Endothelial cell of umbilical vein (primary cell): ENCODE measurements around the gene REEP5. TPM values are rescaled to one million over a fixed set of nuclear protein-coding genes. Genes with fewer than 3 reads are reported as not detected.

Experiments
- BruUV-seq: library from RNA; stranded (reverse); fragments of 400-500 nt; replicated peaks from 2 replicates; lab custom pipeline; 2021; lab: Mats Ljungman, UMichigan
- CTCF ChIA-PET: fragments of 300-600, 350-600 bp; sonication (Branson Sonifier 250); formaldehyde crosslinking; loops from one replicate; lab custom pipeline; 2021; ENCODE audit warnings: antibody characterized with exemption, inconsistent platforms; lab: Charles Lee
- POLR2A ChIA-PET: fragments of 300-600, 350-600 bp; sonication (Branson Sonifier 250); formaldehyde crosslinking; loops from one replicate; lab custom pipeline; 2021; ENCODE audit warnings: antibody characterized with exemption, inconsistent platforms; lab: Charles Lee
- DNase-seq: peaks from one replicate; pipeline ENCODE4 v3.0.0-alpha.2; 2011; ENCODE audit warnings: low read depth, low spot score
- FAIRE-seq: peaks from 2 replicates; lab custom pipeline; 2011; peaks lifted over from hg19 to GRCh38; lab: Jason Lieb, UNC
- H2AFZ ChIP-seq: 2 replicates; pipeline ENCODE4 v1.6.0; 2012; ENCODE audit warnings: low read depth, low read length, control low read depth, inconsistent platforms
- H3K27ac ChIP-seq: 2 replicates; pipeline ENCODE4 v1.5.1; 2011; ENCODE audit warnings: low read depth, mild to moderate bottlenecking, control low read depth, low read length, moderate library complexity; ENCODE audit not compliant: insufficient read depth
- H3K27me3 ChIP-seq, 2 experiments: 2 replicates each; pipeline versions ENCODE4 v1.6.0 to v1.6.1; 2011; ENCODE audit warnings: low read length in 2 of 2, mixed read lengths in 1 of 2; ENCODE audit not compliant: control insufficient read depth in 2 of 2, insufficient read depth in 2 of 2
- H3K36me3 ChIP-seq, 2 experiments: 2 replicates in 1 of 2; 3 replicates in 1 of 2; pipeline ENCODE4 v1.5.1; 2011; ENCODE audit warnings: low read length in 2 of 2, mild to moderate bottlenecking in 1 of 2, moderate library complexity in 1 of 2; ENCODE audit not compliant: control insufficient read depth in 2 of 2, insufficient read depth in 2 of 2; ENCODE audit errors: extremely low read depth in 1 of 2
- H3K4me1 ChIP-seq: 3 replicates; pipeline ENCODE4 v1.5.1; 2011; ENCODE audit warnings: mild to moderate bottlenecking, low read length; ENCODE audit not compliant: control insufficient read depth, insufficient read depth; ENCODE audit errors: extremely low read depth
- H3K4me2 ChIP-seq: 2 replicates; pipeline ENCODE4 v1.6.1; 2011; ENCODE audit warnings: low read length, control low read depth, mixed read lengths; ENCODE audit not compliant: insufficient read depth
- H3K4me3 ChIP-seq, 3 experiments: fragments of 200-600 bp in 1 of 3; sonication (generic), shearing (Covaris generic) in 1 of 3; replicated peaks in 1 of 3; 2 replicates each; pipeline ENCODE4 v1.5.1; 2011 to 2016; ENCODE audit warnings: control low read depth in 3 of 3, low read length in 3 of 3, mild to moderate bottlenecking in 2 of 3, inconsistent platforms in 1 of 3, low read depth in 1 of 3, moderate library complexity in 1 of 3; ENCODE audit not compliant: insufficient read depth in 1 of 3
- H3K79me2 ChIP-seq: 2 replicates; pipeline ENCODE4 v1.6.0; 2012; ENCODE audit warnings: low read length, inconsistent platforms; ENCODE audit not compliant: control insufficient read depth, insufficient read depth
- H3K9ac ChIP-seq: replicated peaks from 2 replicates; pipeline ENCODE3; 2011; ENCODE audit warnings: low read length, control low read depth; ENCODE audit not compliant: insufficient read depth; ENCODE audit errors: extremely low read depth
- H3K9me1 ChIP-seq: replicated peaks from 3 replicates; pipeline ENCODE4 v1.6.0; 2011; ENCODE audit warnings: mild to moderate bottlenecking, low read length; ENCODE audit not compliant: control insufficient read depth, insufficient read depth; ENCODE audit errors: extremely low read depth
- H3K9me3 ChIP-seq: replicated peaks from 2 replicates; pipeline ENCODE4 v1.5.1; 2012; ENCODE audit warnings: low read length, inconsistent platforms; ENCODE audit not compliant: control insufficient read depth, insufficient read depth
- H4K20me1 ChIP-seq: replicated peaks from 2 replicates; pipeline ENCODE3; 2011; ENCODE audit warnings: mild to moderate bottlenecking, low read length; ENCODE audit not compliant: control insufficient read depth, insufficient read depth; ENCODE audit errors: extremely low read depth
- EZH2 ChIP-seq: IDR thresholded peaks from 2 replicates; pipeline ENCODE4 v1.6.1; 2012; ENCODE audit warnings: borderline replicate concordance, low read depth, mild to moderate bottlenecking, moderate library complexity, low read length, inconsistent platforms; ENCODE audit not compliant: severe bottlenecking
- FOS ChIP-seq: IDR thresholded peaks from 2 replicates; pipeline ENCODE4 v1.6.1; 2011; ENCODE audit warnings: mild to moderate bottlenecking, low read length, moderate library complexity, borderline replicate concordance; ENCODE audit not compliant: insufficient read depth
- GATA2 ChIP-seq: IDR thresholded peaks from 2 replicates; pipeline ENCODE4 v1.7.0; 2011; ENCODE audit warnings: low read depth, mild to moderate bottlenecking, moderate library complexity, mixed read lengths, low read length; ENCODE audit not compliant: insufficient read length, insufficient read depth
- JUN ChIP-seq: IDR thresholded peaks from 2 replicates; pipeline ENCODE4 v1.6.1; 2011; ENCODE audit warnings: borderline replicate concordance, low read depth; ENCODE audit not compliant: insufficient read length, insufficient read depth
- MAX ChIP-seq: IDR thresholded peaks from 2 replicates; pipeline ENCODE4 v1.6.1; 2011; ENCODE audit not compliant: insufficient read depth, insufficient read length
- MYC ChIP-seq: IDR thresholded peaks from one replicate; pipeline ENCODE4 v1.6.1; 2011; ENCODE audit warnings: mild to moderate bottlenecking, low read depth, low read length
- POLR2A ChIP-seq: IDR thresholded peaks from 2 replicates; pipeline ENCODE4 v1.6.1; 2012; ENCODE audit warnings: low read depth, mild to moderate bottlenecking, control low read depth, low read length
- POLR2AphosphoS5 ChIP-seq: IDR thresholded peaks from 2 replicates; pipeline ENCODE4 v1.6.1; 2012; ENCODE audit warnings: low read depth, mild to moderate bottlenecking, control low read depth, low read length, moderate library complexity; ENCODE audit not compliant: insufficient read depth
- dilution Hi-C: fragments of 300-500 bp; cut with MboI; formaldehyde crosslinking; loops from one replicate; pipeline ENCODE4 v1.15.0; 2019; ENCODE audit warnings: low sequenced_read_pairs; ENCODE audit not compliant: extremely low pct_ligation_motif_present
- intact Hi-C: fragments of 100-400 bp; cut with micrococcal nuclease; formaldehyde crosslinking; loops from one replicate; pipeline ENCODE4 v1.10.0; 2022
- polyA plus RNA-seq, 4 experiments: library from polyadenylated mRNA; depleted of rRNA in 3 of 4; stranded (reverse) in 3 of 4; unstranded in 1 of 4; fragments of >200 nt; gene quantifications; 2 replicates each; pipeline versions ENCODE4 v1.2.1 to v1.2.3, GENCODE V29; 2011 to 2012; ENCODE audit warnings: missing spikeins in 1 of 4
- total RNA-seq: library from RNA; stranded (reverse); gene quantifications from 2 replicates; pipeline ENCODE4 v1.2.3, GENCODE V29; 2021
- TF ChIP-seq, protein P1 (sequence below), 2 donors: IDR thresholded peaks; 1 replicate in 1 of 2; 2 replicates in 1 of 2; pipeline ENCODE4 v1.5.1; 2011; ENCODE audit warnings: low read length in 2 of 2, mild to moderate bottlenecking in 2 of 2, moderate library complexity in 2 of 2, control low read depth in 1 of 2, inconsistent platforms in 1 of 2, low read depth in 1 of 2; ENCODE audit not compliant: insufficient read depth in 1 of 2; ENCODE audit errors: extremely low read depth in 1 of 2

The REEP5 gene
- total and polyA plus RNA-seq, 2 donors (not counting 3 experiments of a cell fraction or from before 2014, with no cell fraction given) = 98.0 to 163 TPM

GRCh38 chr5:112919972-112920371, 2.1 kb downstream of the REEP5 start:
- TF ChIP-seq POLR2AphosphoS5 (no peak), MYC (no peak), EZH2 (no peak), MAX (no peak), FOS (no peak), JUN (no peak), POLR2A (no peak), GATA2 (no peak)
- TF ChIP-seq, protein P1, sequence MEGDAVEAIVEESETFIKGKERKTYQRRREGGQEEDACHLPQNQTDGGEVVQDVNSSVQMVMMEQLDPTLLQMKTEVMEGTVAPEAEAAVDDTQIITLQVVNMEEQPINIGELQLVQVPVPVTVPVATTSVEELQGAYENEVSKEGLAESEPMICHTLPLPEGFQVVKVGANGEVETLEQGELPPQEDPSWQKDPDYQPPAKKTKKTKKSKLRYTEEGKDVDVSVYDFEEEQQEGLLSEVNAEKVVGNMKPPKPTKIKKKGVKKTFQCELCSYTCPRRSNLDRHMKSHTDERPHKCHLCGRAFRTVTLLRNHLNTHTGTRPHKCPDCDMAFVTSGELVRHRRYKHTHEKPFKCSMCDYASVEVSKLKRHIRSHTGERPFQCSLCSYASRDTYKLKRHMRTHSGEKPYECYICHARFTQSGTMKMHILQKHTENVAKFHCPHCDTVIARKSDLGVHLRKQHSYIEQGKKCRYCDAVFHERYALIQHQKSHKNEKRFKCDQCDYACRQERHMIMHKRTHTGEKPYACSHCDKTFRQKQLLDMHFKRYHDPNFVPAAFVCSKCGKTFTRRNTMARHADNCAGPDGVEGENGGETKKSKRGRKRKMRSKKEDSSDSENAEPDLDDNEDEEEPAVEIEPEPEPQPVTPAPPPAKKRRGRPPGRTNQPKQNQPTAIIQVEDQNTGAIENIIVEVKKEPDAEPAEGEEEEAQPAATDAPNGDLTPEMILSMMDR (IDR thresholded peaks at IDR 0.05; ENCODE audit: extremely low read depth in 1 of 2, insufficient read depth in 1 of 2, low read depth in 1 of 2, low read length in 2 of 2) = no peak
- Histone ChIP-seq H3K79me2 (peaks cover 53% of the 10 kb centered on the region), H3K4me3 (peak overlapping the region in 1 of 3 experiments; percentile 78), H2AFZ (no peak overlapping the region), H4K20me1 (no peaks in the 10 kb centered on the region), H3K9me3 (no peaks in the 10 kb centered on the region), H3K36me3 (peaks cover 9 to 11% of the 10 kb centered on the region in 2 experiments), H3K4me2 (peak overlapping the region; percentile 2), H3K27ac (no peak overlapping the region), H3K27me3 (no peaks in the 10 kb centered on the region), H3K9ac (peak overlapping the region; percentile 92), H3K9me1 (no peaks in the 10 kb centered on the region), H3K4me1 (peaks cover 8% of the 10 kb centered on the region)
- dilution Hi-C loops = no loop called here
- FAIRE-seq = no peak
- DNase-seq = no peak
- intact Hi-C loops = loop anchor here (5.0 kb wide), 2 partner anchors 583 to 592 kb away; partner anchors contain the start of gene YTHDC2
- CTCF ChIA-PET = interaction anchor here (1.1 to 1.8 kb wide), 2 partner anchors 9 to 56 kb away, joined by 4 to 9 read pairs; partner anchors contain the start of gene DCP2
- POLR2A ChIA-PET = no interaction called here
- TSS peak; percentile 23 for BruUV-seq
